ENCODE results near the gene TRIM63.

Gene TRIM63

GRCh38 chr1:26034504-26035202 is 32.8 kb downstream of the TRIM63 start:
- DNase-seq (ENCODE audit: low read depth), result no peak

GRCh38 chr1:26032656-26033357 is 34.6 kb downstream of the TRIM63 start:
- DNase-seq (ENCODE audit: low read depth), result no peak

- no peak for DNase-seq (ENCODE audit: low read depth)
Observed at GRCh38 chr1:26031611-26032220, 35.7 kb downstream of the TRIM63 start.

- no peak for DNase-seq (ENCODE audit: low read depth)
Observed at GRCh38 chr1:26031196-26031595, 36.2 kb downstream of the TRIM63 start.

- DNase-seq (ENCODE audit: low read depth), result no peak
Observed at GRCh38 chr1:26029864-26030481, 37.5 kb downstream of the TRIM63 start.

- no peak for DNase-seq (ENCODE audit: low read depth)
Observed at GRCh38 chr1:26029054-26029863, 38.2 kb downstream of the TRIM63 start.

- DNase-seq (ENCODE audit: low read depth), result no peak
Observed at GRCh38 chr1:26028490-26028980, 38.9 kb downstream of the TRIM63 start.

- no peak for DNase-seq (ENCODE audit: low read depth)
Observed at GRCh38 chr1:26027716-26028489, 39.5 kb downstream of the TRIM63 start.

- DNase-seq (ENCODE audit: low read depth), result no peak
Observed at GRCh38 chr1:26025517-26025916, 41.9 kb downstream of the TRIM63 start.

GRCh38 chr1:26025060-26025459 is 42.4 kb downstream of the TRIM63 start:
- no peak for DNase-seq (ENCODE audit: low read depth)

GRCh38 chr1:26023826-26024225 is 43.6 kb downstream of the TRIM63 start:
- DNase-seq (ENCODE audit: low read depth), result no peak

GRCh38 chr1:26023009-26023408 is 44.4 kb downstream of the TRIM63 start:
- DNase-seq (ENCODE audit: low read depth), result no peak

- no peak for DNase-seq (ENCODE audit: low read depth)
Observed at GRCh38 chr1:26022404-26022779, 45.0 kb downstream of the TRIM63 start.

- DNase-seq (ENCODE audit: low read depth), result no peak
Observed at GRCh38 chr1:26021647-26022403, 45.6 kb downstream of the TRIM63 start, which contains the start of gene EXTL1. Gene EXTL1 (plus strand): TSS chr1:26021775. CDS start chr1:26022647, 872 bp downstream.

GRCh38 chr1:26020941-26021646 is 46.3 kb downstream of the TRIM63 start:
- DNase-seq (ENCODE audit: low read depth), result no peak

GRCh38 chr1:26020330-26020768 is 47.1 kb downstream of the TRIM63 start:
- DNase-seq (ENCODE audit: low read depth), result no peak

GRCh38 chr1:26019641-26020315 is 47.7 kb downstream of the TRIM63 start:
- no peak for DNase-seq (ENCODE audit: low read depth)

GRCh38 chr1:26017606-26018005 is 49.8 kb downstream of the TRIM63 start:
- DNase-seq (ENCODE audit: low read depth), result no peak
